K562 (cell line): ENCODE data around the gene TAF11.

Experiments used
- ARNT ChIP-seq, 2 experiments: fragments of 450-650 bp; IDR thresholded peaks; 2 replicates each; pipeline ENCODE4 v1.6.1; 2016; ENCODE audit warnings: mild to moderate bottlenecking in 1 of 2
- CHCHD3 ChIP-seq: fragments of 250-450 bp; sonication (Bioruptor Pico); IDR thresholded peaks from 2 replicates; pipeline ENCODE4 v2.1.2; 2022; ENCODE audit warnings: mild to moderate bottlenecking
- EZH2 ChIP-seq: IDR thresholded peaks from 2 replicates; pipeline ENCODE4 v1.6.1; 2012; ENCODE audit warnings: low read depth, mild to moderate bottlenecking, inconsistent platforms, low read length, borderline replicate concordance
- JUN ChIP-seq, 2 experiments: sonication (generic) in 1 of 2; formaldehyde crosslinking in 1 of 2; IDR thresholded peaks; 2 replicates each; pipeline versions ENCODE4 v1.6.1 to v1.8.0; 2012 to 2022; ENCODE audit warnings: borderline replicate concordance in 2 of 2, mild to moderate bottlenecking in 2 of 2, improper control_type of control experiment in 1 of 2, low read depth in 1 of 2, low read length in 1 of 2, missing genetic modification reagents in 1 of 2
- JUND ChIP-seq, 2 experiments: IDR thresholded peaks; 2 replicates in 1 of 2; 3 replicates in 1 of 2; pipeline ENCODE4 v1.6.1; 2011; ENCODE audit warnings: borderline replicate concordance in 2 of 2, low read depth in 2 of 2, low read length in 2 of 2, improper control_type of control experiment in 1 of 2, missing biosample characterization in 1 of 2, missing genetic modification characterization in 1 of 2, missing genetic modification reagents in 1 of 2
- MNT ChIP-seq, 2 experiments: fragments of 450-650 bp; conservative IDR thresholded peaks; 2 replicates each; pipeline ENCODE4 v1.6.1; 2017; ENCODE audit warnings: mild to moderate bottlenecking in 2 of 2, moderate library complexity in 2 of 2
- ZNF174 ChIP-seq: fragments of 250-450 bp; sonication (Bioruptor Pico); IDR thresholded peaks from 2 replicates; pipeline ENCODE4 v1.4.0; 2020; ENCODE audit warnings: mild to moderate bottlenecking
- TF ChIP-seq, protein P1 (sequence below): fragments of 450-650 bp; IDR thresholded peaks from 2 replicates; pipeline ENCODE4 v1.6.1; 2016; ENCODE audit warnings: antibody characterized with exemption

DNA sequence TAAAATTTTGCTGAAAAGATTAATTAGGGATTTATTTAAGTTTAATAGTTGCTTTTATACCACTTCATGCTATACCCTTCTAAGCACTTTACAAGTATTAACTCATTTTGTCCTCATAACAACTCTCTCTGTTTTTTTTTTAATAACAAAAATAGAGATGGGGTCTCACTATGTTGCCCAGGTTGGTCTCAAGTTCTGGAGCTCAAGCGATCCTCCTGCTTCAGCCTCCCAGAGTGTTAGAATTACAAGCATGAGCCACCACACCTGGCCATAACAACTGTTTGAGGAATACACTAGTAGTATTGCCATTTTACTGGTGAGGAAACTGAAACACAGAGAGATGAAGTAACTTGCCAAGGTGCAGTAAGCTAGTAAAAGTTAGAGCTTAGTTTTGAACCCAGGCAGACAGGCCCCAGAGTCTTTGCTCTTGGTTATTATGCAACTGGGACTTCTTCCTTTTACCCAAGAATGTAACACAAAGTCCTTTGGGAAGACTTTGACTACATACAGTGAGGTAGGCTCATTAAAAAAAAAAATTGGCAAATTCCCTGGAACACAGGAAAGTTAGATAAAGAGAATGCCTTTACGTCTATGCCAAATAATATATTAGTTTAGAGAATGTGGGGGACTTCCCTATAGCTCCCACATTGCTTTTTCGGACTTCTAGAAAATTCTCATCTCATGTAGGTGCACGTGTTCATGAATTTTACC, 12.6 kb upstream of the TAF11 start:
- TF ChIP-seq, protein P1, sequence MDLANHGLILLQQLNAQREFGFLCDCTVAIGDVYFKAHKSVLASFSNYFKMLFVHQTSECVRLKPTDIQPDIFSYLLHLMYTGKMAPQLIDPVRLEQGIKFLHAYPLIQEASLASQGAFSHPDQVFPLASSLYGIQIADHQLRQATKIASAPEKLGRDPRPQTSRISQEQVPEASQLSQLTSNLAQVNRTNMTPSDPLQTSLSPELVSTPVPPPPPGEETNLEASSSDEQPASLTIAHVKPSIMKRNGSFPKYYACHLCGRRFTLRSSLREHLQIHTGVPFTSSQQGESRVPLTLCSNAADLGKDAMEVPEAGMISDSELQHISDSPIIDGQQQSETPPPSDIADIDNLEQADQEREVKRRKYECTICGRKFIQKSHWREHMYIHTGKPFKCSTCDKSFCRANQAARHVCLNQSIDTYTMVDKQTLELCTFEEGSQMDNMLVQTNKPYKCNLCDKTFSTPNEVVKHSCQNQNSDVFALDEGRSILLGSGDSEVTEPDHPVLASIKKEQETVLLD, result no peak
- TF ChIP-seq JUND (IDR thresholded peaks at IDR 0.05; ENCODE audit: borderline replicate concordance, low read depth, low read length) (no peak), JUND (tag; IDR thresholded peaks at IDR 0.05; ENCODE audit: borderline replicate concordance, low read depth, low read length) (no peak), MNT (conservative IDR thresholded peaks at IDR 0.05) (no peak), ARNT (IDR thresholded peaks at IDR 0.05) (no peak), EZH2 (no peak), CHCHD3 (CRISPR knock-in tag) (no peak), JUN (IDR thresholded peaks at IDR 0.05; ENCODE audit: borderline replicate concordance, low read depth, low read length) (no peak), JUN (CRISPR knock-in tag; IDR thresholded peaks at IDR 0.05; ENCODE audit: borderline replicate concordance) (no peak), ZNF174 (CRISPR knock-in tag) (no peak)
